GM19023 (cell line): Measurements from ENCODE around the gene THADA.
"Not testable (repeated sequence)": the region's sequence is repeated elsewhere in the genome, so short reads cannot be mapped to it uniquely, and the experiment has no call there.

Experiments used
- ATAC-seq: cut with Tn5 transposase; IDR thresholded peaks from one replicate; pipeline ENCODE4 v1.9.1; 2021; ENCODE audit warnings: mild to moderate bottlenecking, moderate library complexity; ENCODE audit not compliant: unreplicated experiment

THADA gene

DNA sequence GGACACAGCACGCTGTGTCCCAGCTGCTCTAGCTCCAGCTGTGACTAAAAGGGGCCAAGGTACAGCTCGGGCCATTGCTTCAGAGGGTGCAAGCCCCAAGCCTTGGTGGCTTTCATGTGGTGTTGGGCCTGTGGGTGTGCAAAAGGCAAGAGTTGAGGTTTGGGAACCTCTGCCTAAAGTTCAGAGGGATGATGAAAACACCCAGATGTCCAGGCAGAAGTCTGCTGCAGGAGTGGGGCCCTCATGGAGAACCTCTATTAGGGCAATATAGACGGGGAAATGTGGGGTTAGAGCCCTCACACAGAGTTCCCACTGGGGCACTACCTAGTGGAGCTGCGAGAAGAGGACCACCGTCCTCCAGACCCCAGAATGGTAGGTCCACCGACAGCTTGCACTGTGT, 311.5 kb downstream of the THADA start:
- not testable (repeated sequence) for ATAC-seq

DNA sequence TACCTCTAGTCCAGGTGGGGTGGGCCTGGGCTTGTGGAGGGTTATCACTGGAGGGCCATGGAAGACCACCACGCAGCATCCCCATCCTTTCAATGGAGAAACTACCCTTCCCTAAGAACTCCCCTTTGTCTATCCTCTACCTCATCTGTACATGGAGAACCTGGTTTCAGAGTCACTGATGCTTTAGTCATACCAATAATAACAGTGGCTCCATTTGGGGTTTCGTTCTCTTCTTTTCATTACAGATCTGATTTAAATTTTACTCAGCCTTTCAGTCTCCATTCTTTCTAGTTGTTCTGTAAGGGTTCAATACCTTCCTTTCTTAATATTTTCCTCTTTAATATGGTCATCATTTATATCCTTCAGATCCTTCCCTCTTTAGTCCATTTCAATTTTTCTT, 314.8 kb downstream of the THADA start:
- ATAC-seq = no peak

DNA sequence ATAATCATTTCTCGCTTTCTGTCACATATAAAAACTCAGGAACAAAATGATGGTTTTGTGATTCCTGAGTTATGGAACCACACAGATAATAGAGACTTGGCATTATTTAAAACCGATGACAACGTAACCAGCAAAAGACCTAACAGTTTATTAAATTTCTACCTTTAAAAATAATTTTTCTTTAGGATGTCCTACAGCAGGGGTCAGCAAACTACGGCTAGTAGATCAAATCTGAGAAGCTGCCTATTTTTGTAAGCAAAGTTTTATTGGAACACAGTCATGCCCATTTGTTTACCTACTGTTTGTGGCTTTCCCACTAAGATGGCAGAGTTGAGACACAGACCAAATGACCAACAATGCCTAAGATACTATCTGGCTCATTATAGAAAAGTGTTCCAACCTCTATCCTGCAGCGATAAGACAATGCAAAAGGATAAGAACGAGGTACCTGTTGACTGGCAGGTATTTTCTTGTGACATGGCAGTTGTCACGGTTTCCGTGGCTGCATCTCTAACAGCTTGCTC, 316.5 kb downstream of the THADA start:
- ATAC-seq = no peak

DNA sequence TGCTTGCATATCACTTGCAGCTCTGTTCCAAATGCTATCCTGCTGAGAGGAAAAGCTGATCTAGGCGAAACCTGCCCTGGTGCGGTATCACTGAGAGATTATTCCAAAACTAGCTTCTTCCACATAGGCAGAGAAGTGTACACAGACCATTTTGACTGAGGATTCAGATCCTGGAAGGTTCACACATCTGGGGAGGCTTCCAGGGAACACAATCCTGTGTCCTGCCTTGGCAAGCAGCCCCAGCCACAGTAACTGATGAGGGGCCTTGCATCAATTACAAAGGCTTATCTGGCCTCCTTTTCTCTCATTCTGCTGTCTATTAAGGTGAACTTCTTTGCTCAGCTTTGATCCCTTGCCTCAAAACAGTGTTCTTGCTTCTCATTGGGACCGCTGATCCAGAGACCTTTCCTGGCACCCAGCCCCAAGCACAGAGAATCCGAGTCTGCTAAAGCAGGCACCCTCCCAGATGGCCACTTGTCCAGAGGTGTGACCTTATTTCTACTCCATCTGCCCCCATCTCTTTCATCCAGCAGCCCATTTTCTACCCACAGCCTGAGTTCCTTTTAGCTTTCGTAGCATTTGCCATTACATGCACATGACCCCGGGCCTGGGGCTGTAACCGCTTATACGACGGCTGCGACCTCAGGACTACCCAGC, 317.1 kb downstream of the THADA start:
- ATAC-seq = no peak

DNA sequence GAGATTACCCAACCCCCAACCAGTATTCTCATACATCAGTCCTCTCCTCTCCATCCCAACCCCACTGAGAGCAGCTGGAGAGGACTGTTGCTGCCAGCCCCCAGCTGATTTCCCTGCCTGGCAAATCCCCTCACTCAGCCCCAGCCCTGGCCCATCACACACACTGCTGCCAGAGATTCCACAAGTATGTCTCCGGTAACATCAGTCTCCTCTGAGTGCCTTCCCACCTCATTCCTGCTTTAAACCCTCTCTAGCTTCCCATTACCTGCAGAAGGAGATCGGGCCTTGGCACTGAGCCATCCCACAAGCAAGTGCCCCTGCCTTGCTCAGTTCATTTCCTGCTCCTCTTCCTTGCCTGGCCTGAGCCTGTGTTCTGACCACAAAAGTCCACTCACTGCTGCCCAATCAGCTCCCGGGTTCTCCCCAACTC, 318.9 kb downstream of the THADA start:
- no peak for ATAC-seq

DNA sequence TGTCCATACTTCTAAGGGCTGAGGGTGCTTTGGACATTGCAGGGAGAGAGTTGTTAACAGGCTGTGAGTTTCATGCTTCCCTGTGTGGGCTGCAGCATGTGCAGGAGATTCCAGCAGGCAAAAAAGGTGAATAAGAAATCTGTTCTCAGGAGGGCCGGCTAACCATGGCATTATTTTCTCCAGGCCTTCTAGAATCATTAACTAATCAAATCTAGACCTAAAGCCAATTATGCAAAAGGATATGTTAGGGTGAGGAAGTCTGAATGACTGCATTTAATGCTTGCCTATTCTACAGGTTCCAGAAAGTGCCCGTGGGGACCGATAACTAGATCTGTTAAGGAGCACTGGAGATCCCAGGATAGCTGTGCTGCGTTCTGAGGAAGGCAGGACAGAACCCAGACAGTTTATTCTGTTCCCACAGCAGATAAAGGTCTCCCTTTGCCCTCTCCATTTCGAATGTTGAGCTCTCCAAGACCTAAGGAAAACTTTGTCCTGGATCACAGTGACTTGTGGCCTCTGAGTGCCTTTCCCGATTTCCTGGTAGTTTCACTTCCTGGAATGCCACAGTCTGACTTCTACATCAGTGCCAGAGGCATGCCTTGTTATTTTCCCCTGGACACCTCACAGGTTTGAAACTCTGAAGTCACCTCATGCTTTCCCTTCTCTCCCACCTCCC, 319.4 kb downstream of the THADA start:
- ATAC-seq = no peak

DNA sequence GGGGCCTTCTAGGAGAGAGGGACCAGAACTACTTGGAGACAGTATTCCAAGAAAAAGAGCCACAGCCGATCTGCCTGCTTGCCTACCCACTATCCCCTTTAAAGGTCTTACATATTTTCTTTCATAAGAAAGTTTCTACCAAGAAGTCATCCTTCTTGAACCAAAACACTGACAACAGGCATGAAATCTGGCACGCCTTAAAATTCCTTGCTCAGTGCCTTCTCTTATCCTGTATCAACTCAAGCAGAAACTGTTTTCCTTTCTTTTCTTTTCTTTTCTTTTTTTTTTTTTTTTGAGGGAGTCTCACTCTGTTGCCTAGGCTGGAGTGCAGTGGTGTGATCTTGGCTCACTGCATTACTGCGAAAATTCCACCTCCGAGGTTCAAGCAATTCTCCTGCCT, 321.1 kb downstream of the THADA start:
- no peak for ATAC-seq

DNA sequence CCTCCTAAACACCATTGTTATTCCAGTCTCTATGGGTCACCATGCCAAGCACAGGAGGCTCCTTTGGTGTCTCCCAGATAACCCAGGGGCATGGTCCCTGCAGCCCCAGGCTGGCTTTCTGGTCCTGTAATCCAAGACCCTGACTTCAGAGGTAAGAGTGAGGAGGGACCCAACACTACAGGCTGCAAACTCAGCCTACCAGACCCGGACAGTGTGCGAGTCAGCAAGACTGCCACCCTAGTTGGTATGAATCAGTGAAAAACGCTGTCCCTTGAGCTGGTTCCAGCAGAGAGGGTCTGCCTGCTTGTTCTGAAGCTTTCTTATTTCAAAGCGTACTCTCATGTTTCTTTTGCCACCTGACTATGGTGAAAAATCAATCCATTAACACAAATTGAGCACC, 321.8 kb downstream of the THADA start:
- no peak for ATAC-seq

DNA sequence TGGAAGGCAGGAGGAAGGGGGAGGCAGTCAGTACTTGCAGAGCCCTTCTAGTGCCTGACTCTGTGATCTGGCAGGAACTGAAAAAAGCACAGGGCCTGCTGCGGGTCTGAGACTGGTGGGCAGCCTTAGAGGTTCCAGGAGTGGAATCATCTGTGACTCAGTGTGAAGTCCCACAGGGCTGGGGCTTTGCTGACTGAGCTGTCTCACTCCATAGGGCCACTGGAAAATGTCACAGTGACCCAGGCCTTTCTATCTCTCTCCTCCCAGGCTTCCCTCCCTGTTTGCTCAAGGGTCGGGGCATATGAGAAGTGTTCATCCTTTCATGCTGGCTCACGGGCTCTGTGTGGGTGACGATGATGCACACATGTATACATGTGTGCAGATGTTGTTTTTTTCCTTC, 322.3 kb downstream of the THADA start:
- ATAC-seq = no peak

DNA sequence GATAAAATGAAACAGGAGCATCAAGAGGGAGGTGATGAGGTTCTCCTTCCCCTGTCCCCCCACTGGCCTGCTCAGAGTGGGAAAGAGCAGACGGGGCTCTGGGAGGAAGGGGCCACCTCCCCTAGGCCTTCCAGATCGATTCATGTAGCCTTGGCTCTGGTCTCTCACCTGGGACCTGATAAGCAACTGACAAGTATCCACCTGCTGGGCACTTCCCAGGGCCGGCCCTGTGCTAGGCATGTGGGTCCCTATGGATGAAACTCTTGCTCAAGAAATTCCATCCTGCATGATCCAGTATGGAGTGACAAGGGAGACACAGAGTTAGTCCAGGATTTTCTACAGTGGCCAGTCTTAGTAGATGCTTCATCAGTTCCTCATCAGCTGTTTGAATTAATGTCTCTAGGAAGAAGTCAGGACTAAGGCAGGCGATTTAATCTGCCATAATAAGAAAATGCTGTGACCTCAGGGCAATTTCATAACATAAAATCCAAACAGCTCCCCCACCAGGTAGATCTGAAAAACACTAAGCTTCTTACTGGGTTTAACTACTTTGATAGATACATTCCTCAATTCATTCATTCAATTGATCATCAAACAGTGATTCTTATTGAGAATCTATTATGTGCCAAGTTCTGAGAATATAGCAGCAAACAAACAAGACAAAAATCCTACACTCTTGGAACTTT, 324.8 kb downstream of the THADA start:
- no peak for ATAC-seq

DNA sequence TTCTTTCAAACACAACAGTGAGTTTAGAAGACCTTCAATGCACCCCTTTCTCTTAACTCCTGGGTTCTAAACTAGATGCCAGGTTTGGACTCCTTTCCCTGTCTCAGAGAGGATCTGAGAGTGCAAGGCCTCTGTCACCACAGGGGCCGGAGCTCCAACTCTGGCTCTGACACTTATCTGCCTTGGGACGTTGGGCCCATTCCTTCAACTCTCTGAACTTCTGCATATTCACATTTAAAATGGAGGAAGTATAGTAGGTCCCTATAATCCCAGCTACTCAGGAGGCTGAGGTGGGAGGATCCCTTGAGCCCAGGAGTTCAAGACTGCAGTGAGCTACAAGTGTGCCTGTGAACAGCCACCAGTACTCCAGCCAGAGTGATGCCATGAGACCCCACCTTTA, 325.4 kb downstream of the THADA start:
- no peak for ATAC-seq

DNA sequence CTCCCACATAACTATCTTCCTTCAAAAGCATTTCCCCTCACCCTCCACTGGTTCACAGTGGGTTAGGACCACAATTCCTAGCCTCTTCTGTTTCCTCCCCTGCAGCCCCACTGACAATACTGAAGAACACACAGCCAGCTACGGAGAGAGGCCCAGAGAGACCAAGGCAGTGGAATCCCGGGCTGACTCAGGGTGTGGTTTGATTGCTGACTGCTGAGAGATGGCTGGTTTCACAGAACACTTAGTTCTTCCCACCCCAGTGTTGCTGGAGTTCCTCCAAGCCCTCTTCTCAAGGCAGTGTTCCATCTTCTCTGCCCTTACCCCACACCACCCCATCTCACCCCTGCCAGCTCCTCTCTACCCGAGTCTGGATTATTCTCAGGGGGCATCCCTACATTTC, 326.1 kb downstream of the THADA start:
- no peak for ATAC-seq

DNA sequence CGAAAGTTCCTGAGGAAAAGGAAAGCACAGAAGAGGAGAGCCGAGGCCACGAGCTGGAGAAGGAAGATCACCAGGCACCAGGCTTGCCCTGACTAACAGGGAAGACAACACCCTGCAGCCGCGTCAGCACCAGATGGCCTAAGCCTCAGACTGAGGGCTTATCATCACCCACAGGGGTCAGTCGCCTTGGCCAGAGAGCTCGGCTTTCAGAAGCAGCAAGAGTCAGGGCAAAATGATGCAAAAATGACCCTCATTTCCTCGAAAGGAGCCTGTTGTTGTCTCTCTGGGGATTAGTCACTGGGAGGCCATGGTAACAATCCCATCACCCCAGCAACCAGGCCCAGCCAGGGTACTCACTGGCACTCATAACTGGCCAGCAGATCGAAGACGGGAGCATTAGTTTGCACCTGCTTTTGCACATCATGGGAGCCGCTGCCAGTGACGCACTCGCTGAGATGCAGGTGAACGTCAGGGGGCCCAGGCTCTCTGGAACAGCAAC, 326.7 kb downstream of the THADA start:
- no peak for ATAC-seq

DNA sequence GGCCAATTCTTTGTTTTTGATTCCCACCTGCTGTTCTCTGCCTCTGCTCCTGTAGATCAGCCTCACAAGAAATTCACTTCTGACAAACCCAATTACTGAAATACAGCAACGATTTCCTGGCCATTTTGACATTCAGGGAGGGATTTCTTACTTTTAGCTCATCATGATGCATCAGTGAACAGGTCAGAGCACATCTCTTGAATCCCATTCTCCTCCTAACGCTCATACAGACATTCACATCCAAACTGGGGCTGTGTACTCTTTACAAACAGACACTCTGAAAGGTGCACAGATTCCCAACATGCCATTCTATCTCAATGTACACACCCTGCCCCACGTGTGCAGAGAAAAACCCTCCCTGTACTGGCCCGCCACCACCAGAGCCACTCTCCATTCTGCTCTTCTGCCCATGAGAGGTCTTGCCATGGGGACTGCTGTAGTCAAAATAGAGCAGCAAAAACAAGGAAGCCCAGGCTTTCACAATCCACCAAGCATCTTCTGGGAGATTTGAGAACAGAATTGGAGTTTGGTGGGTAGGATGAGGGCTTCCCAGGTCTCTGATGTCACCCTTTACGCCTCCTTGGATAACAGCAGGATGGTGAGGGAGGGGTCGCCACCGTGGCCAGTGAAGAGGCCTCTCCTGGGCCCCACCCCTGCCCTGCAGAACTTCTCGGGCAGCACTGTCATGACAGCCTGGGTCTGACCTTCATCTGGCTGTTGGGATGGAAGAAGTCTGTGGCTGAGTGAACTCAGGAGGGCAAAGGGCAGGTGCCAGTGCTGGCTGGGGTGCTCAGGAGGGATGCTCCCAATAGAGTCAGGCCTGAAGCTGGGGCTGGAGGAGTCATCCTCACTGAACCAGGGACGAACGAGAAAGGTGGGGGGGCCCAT, 327.5 kb downstream of the THADA start:
- ATAC-seq = no peak

DNA sequence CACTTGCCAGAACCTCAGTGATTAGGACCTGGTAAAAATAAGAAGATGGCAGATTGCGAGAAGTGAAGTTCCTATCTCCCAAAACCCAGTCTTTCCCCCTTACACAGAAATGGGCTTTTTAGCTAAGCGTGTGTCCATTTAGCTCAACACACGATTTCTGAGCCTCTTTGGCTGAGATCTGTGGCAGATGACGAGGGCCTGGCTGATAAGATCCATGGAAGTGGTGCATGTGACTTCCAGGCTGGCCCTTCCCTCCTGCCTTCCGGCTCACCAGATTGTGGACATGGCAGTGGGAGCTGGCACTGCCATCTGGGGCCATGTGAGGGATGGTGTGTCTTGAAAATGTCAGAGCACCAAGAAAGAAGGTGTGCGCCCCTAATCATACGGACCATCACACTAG, 328.5 kb downstream of the THADA start:
- ATAC-seq = no peak

DNA sequence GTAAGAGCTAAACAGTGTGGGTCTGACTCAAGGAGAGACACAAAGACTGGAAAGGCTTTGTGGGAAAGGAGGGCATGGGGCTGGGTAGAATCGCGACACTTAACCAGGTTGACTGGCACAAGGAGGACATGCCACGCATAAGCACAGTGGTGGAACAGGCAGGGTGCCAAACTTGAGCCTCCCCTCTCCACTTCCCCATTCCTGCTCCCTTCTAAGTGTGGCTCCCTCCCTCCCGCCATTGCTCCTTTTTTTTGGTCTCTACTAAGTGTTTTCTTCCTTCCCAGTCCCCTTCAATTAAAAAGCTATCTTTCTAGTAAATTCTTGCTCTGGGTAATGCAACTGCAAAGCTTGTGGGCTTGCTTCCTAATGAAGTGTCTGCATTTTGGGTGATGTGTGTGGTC, 329.1 kb downstream of the THADA start:
- no peak for ATAC-seq

DNA sequence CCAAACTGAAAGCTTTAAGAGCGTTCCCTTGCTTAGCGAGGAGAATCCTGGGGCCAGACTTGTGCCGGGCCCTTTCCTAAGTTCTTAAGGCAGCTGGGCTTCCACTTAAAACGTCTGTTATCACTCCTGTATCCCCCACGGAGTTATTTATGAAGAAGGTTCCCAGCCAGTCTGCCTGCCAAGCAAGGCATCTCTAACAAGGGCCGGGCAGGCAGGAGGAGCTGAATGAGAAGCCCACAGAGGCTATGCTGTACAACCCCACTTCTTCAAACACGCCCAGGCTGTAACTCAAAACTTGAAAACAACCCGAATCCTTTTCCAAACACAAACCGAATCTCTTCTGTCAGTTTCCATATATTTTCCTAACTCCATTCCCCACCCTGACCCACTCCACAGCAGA, 330.4 kb downstream of the THADA start:
- ATAC-seq = no peak

DNA sequence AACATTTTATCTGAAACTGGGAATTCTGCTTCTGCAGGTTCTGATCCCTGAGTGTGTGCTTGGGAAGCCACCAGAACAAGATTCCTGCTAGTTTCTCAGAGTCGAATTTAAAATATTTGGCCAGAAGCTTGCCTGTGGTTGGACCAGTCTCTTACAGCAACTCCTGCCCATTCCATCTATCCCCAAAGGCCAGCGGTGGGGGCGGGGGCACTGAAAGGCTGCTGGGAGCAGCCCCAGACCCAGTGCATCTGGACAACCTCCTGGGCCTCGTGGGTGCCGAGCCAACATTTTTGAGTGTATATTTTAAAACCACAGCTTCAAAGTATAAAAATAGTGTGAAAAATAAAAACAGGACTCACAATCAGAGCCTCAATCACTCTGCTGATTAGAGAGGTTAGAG, 330.8 kb downstream of the THADA start:
- no peak for ATAC-seq

DNA sequence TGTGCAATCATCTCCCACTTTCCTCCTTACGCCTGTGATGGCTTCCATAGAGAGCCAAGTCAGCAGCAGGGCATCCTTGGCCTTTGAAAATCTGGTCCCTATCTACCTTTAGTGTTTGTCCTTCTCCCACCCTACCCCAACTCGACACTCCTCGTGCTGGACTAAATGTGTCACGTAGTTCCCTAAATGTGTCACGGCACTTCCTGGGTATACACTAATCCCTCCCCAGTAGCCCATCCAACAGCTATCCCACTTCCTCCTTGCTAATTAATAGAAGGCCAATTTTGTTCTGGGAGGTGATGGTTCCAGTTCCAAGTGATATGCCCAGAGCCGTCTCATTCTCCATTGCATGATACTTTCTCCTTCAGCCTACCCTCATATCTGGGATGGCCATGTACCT, 332.9 kb downstream of the THADA start:
- ATAC-seq = no peak

DNA sequence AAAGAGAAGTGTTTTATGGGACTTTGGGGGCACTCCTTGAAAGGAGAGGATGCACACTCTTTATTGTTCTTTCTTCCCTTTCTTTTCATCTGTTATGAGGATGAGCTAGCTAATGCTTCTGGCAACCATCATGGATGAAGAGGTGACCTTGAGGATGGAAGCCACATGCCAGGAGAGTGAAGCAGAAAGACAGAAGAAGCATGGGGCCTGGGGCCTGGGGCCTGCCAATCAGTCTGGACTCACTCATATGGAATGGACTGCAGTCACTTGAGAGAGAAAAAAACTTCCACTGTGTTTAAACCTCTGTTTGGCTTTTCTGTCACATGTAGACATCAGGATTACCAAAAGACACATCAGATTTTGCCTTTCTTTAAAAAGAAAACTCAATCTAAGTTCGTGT, 333.6 kb downstream of the THADA start:
- no peak for ATAC-seq

DNA sequence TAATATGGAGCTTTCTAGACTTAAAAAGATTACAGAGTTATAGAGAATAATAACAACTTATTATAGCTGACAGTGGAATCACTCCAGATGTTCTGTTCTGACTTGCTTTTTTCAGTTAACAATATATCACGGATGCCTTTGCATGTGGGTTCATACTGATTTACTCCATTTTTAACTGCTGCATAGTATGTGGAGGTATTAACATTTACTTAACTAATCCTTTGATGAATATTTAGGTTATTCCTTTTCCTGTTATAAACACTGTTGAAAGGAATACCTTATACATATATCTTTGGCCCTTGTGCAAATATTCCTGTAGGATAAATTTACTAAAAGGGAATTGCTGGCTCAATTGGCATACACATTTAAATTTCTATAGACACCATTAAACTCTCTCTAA, 336.3 kb downstream of the THADA start:
- no peak for ATAC-seq
